ENCODE results near the gene FAM241A. TPM values are rescaled to one million over a fixed set of nuclear protein-coding genes. Genes with fewer than 3 reads are reported as not detected.

Gene FAM241A
- total RNA-seq, 2 donors from 2014 or later: 3.2 to 7.5 TPM

GRCh38 chr4:112189754-112190153 lies 44.5 kb downstream of the FAM241A start:
- no peak for ATAC-seq (ENCODE audit: insufficient number of reproducible peaks, low FRiP score, low read depth)
- Histone ChIP-seq H3K4me1 (ENCODE audit: control insufficient read depth in 1 of 2, low read depth in 2 of 2) (no peaks in the 10 kb centered on the region), H3K27me3 (replicated peaks; ENCODE audit: insufficient read depth) (no peaks in the 10 kb centered on the region), H3K36me3 (no peaks in the 10 kb centered on the region), H3K9me3 (no peaks in the 10 kb centered on the region), H3K4me3 (no peak overlapping the region), H3K27ac (no peak overlapping the region)
- no peak for DNase-seq (ENCODE audit: low spot score)
- TF ChIP-seq CTCF (IDR thresholded peaks at IDR 0.05): no peak

- ATAC-seq (ENCODE audit: insufficient number of reproducible peaks, low FRiP score, low read depth) (no peak), DNase-seq (ENCODE audit: low spot score) (no peak)
- no peaks in the 10 kb centered on the region for H3K36me3 ChIP-seq
- no peak overlapping the region for H3K4me3 ChIP-seq
- no peaks in the 10 kb centered on the region for H3K27me3 ChIP-seq (replicated peaks; ENCODE audit: insufficient read depth)
- TF ChIP-seq CTCF (IDR thresholded peaks at IDR 0.05): no peak
- H3K4me1 ChIP-seq (ENCODE audit: control insufficient read depth in 1 of 2, low read depth in 2 of 2): no peaks in the 10 kb centered on the region
- H3K9me3 ChIP-seq: no peaks in the 10 kb centered on the region
- H3K27ac ChIP-seq: no peak overlapping the region
Measured at GRCh38 chr4:112190684-112191083, 45.4 kb downstream of the FAM241A start.

GRCh38 chr4:112196461-112196860 lies 51.2 kb downstream of the FAM241A start:
- Histone ChIP-seq H3K36me3 (no peaks in the 10 kb centered on the region), H3K27ac (no peak overlapping the region), H3K9me3 (no peaks in the 10 kb centered on the region), H3K27me3 (replicated peaks; ENCODE audit: insufficient read depth) (no peaks in the 10 kb centered on the region), H3K4me3 (no peak overlapping the region), H3K4me1 (ENCODE audit: control insufficient read depth in 1 of 2, low read depth in 2 of 2) (no peaks in the 10 kb centered on the region)
- no peak for TF ChIP-seq CTCF (IDR thresholded peaks at IDR 0.05)
- DNase-seq (ENCODE audit: low spot score): no peak
- ATAC-seq (ENCODE audit: insufficient number of reproducible peaks, low FRiP score, low read depth): no peak

- H3K27ac ChIP-seq: no peak overlapping the region
- H3K4me3 ChIP-seq: no peak overlapping the region
- H3K36me3 ChIP-seq: no peaks in the 10 kb centered on the region
- H3K9me3 ChIP-seq: no peaks in the 10 kb centered on the region
- DNase-seq (ENCODE audit: low spot score): no peak
- no peak for ATAC-seq (ENCODE audit: insufficient number of reproducible peaks, low FRiP score, low read depth)
- no peaks in the 10 kb centered on the region for H3K4me1 ChIP-seq (ENCODE audit: control insufficient read depth in 1 of 2, low read depth in 2 of 2)
- TF ChIP-seq CTCF (IDR thresholded peaks at IDR 0.05): no peak
- H3K27me3 ChIP-seq (replicated peaks; ENCODE audit: insufficient read depth): no peaks in the 10 kb centered on the region
Measured at GRCh38 chr4:112199041-112199440, 53.8 kb downstream of the FAM241A start.

- H3K36me3 ChIP-seq: no peaks in the 10 kb centered on the region
- H3K4me1 ChIP-seq (ENCODE audit: control insufficient read depth in 1 of 2, low read depth in 2 of 2): no peaks in the 10 kb centered on the region
- ATAC-seq (ENCODE audit: insufficient number of reproducible peaks, low FRiP score, low read depth) (no peak), DNase-seq (ENCODE audit: low spot score) (no peak)
- no peak overlapping the region for H3K4me3 ChIP-seq
- H3K9me3 ChIP-seq: no peaks in the 10 kb centered on the region
- no peaks in the 10 kb centered on the region for H3K27me3 ChIP-seq (replicated peaks; ENCODE audit: insufficient read depth)
- TF ChIP-seq CTCF (IDR thresholded peaks at IDR 0.05): no peak
- no peak overlapping the region for H3K27ac ChIP-seq
Measured at GRCh38 chr4:112201915-112202505, 56.8 kb downstream of the FAM241A start.

Measured in thoracic aorta (tissue), 2 donors.